ENCODE data around the gene IER3.

Gene IER3

DNA sequence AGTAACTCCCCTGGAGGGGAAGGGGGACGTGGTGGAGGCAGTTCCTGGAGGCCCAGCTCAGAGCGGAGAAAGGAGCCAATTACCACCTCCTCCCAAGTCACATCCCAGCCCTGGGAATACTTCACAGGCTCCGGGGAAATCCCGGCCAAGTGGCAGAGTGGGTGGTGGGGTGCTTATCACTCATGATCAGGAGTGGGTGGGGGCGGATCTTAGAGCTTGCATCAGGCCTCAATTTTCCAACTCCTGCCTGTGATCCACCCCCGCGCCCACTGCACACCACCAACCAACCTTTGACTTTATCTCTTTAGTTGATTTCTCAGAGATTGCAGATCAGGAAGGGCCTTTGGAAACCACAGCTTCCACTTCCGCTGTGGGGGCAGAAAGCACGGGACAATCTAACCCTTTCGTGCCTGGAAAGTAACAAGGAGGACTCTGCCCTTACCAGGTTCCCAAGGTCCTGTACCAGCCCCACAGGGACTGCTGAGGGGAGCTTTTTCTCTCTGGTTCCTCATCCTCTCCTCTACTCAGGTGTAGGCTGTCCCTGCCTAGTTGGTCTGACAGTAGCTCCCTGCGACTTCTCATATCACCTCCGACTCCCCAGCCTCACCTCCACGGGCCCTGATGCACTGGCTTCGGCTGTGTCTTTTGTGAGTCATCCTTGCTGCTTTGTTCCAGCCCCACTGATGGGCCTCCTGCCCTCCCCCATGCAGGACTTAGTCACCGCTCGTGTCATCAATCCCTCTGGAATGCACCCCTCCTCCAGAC lies 24.9 kb upstream of the IER3 start (continued):
- TF ChIP-seq ZNF202 (tag by site-specific recombination; IDR thresholded peaks at IDR 0.05; ENCODE audit: borderline replicate concordance) (no peak), ZNF629 (tag by site-specific recombination; IDR thresholded peaks at IDR 0.05) (peak; percentile 89), ZNF777 (tag by site-specific recombination; IDR thresholded peaks at IDR 0.05; ENCODE audit: borderline replicate concordance) (no peak), KLF17 (tag by site-specific recombination; IDR thresholded peaks at IDR 0.05) (peak; percentile 91), ZNF391 (tag by site-specific recombination; IDR thresholded peaks at IDR 0.05; ENCODE audit: borderline replicate concordance, low read depth) (no peak), ZNF670 (tag by site-specific recombination; IDR thresholded peaks at IDR 0.05; ENCODE audit: low read depth) (no peak), KLF7 (tag by site-specific recombination; IDR thresholded peaks at IDR 0.05; ENCODE audit: borderline replicate concordance) (no peak), ZNF529 (tag by site-specific recombination; IDR thresholded peaks at IDR 0.05; ENCODE audit: insufficient replicate concordance) (no peak), ZNF121 (tag by site-specific recombination; IDR thresholded peaks at IDR 0.05) (no peak), ZNF426 (tag by site-specific recombination; IDR thresholded peaks at IDR 0.05) (no peak), ZNF488 (tag by site-specific recombination; IDR thresholded peaks at IDR 0.05) (no peak), BCL11A (tag by site-specific recombination; IDR thresholded peaks at IDR 0.05; ENCODE audit: low read depth) (peak; percentile 59; the same call in 1 of the 2 replicates), ZSCAN30 (tag by site-specific recombination; IDR thresholded peaks at IDR 0.05) (no peak), ZNF639 (tag by site-specific recombination; IDR thresholded peaks at IDR 0.05) (peak; percentile 80), WT1 (tag by site-specific recombination; IDR thresholded peaks at IDR 0.05) (peak; percentile 66), FEZF1 (tag by site-specific recombination; IDR thresholded peaks at IDR 0.05) (peak; percentile 41; the same call in 1 of the 2 replicates), ZBTB20 (tag by site-specific recombination; IDR thresholded peaks at IDR 0.05) (no peak; the same call in 1 of the 2 replicates), MEIS1 (CRISPR knock-in tag; IDR thresholded peaks at IDR 0.05; ENCODE audit: borderline replicate concordance) (no peak), ZNF184 (tag by site-specific recombination; IDR thresholded peaks at IDR 0.05) (0 out of 2 replicates have a peak, but pooled peaks have one; percentile 36), REPIN1 (tag by site-specific recombination; IDR thresholded peaks at IDR 0.05; ENCODE audit: low read depth) (no peak), ZNF23 (tag by site-specific recombination; IDR thresholded peaks at IDR 0.05; ENCODE audit: borderline replicate concordance) (no peak), ZNF324 (tag by site-specific recombination; IDR thresholded peaks at IDR 0.05) (peak; percentile 71), ZBTB1 (tag by site-specific recombination; IDR thresholded peaks at IDR 0.05) (no peak), TCF7L2 (IDR thresholded peaks at IDR 0.05; ENCODE audit: borderline replicate concordance, low read depth, low read length) (no peak), ZFP3 (tag by site-specific recombination; IDR thresholded peaks at IDR 0.05; ENCODE audit: low read depth) (no peak), OVOL3 (tag by site-specific recombination; IDR thresholded peaks at IDR 0.05) (no peak), ZNF2 (tag by site-specific recombination; IDR thresholded peaks at IDR 0.05) (0 out of 2 replicates have a peak, but pooled peaks have one; percentile 30), ZNF76 (tag by site-specific recombination; IDR thresholded peaks at IDR 0.05; ENCODE audit: borderline replicate concordance, low read depth) (peak; percentile 58; the same call in 1 of the 2 replicates), ZNF404 (tag by site-specific recombination; IDR thresholded peaks at IDR 0.05) (no peak), ZSCAN18 (tag by site-specific recombination; IDR thresholded peaks at IDR 0.05) (0 out of 2 replicates have a peak, but pooled peaks have one; percentile 41)
- TF ChIP-seq, protein P1, sequence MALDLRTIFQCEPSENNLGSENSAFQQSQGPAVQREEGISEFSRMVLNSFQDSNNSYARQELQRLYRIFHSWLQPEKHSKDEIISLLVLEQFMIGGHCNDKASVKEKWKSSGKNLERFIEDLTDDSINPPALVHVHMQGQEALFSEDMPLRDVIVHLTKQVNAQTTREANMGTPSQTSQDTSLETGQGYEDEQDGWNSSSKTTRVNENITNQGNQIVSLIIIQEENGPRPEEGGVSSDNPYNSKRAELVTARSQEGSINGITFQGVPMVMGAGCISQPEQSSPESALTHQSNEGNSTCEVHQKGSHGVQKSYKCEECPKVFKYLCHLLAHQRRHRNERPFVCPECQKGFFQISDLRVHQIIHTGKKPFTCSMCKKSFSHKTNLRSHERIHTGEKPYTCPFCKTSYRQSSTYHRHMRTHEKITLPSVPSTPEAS (tag by site-specific recombination; IDR thresholded peaks at IDR 0.05), result no peak
- TF ChIP-seq, protein P2, sequence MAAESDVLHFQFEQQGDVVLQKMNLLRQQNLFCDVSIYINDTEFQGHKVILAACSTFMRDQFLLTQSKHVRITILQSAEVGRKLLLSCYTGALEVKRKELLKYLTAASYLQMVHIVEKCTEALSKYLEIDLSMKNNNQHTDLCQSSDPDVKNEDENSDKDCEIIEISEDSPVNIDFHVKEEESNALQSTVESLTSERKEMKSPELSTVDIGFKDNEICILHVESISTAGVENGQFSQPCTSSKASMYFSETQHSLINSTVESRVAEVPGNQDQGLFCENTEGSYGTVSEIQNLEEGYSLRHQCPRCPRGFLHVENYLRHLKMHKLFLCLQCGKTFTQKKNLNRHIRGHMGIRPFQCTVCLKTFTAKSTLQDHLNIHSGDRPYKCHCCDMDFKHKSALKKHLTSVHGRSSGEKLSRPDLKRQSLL (tag by site-specific recombination; IDR thresholded peaks at IDR 0.05), result no peak
